Measurements from ENCODE around the gene CMPK2. TPM values are rescaled to one million over a fixed set of nuclear protein-coding genes. Genes with fewer than 3 reads are reported as not detected.
"Not testable (repeated sequence)": the region's sequence is repeated elsewhere in the genome, so short reads cannot be mapped to it uniquely, and the experiment has no call there.

CMPK2 gene
- total RNA-seq, 4 donors from 2014 or later: 4.9 to 22.9 (median 11.8) TPM

DNA sequence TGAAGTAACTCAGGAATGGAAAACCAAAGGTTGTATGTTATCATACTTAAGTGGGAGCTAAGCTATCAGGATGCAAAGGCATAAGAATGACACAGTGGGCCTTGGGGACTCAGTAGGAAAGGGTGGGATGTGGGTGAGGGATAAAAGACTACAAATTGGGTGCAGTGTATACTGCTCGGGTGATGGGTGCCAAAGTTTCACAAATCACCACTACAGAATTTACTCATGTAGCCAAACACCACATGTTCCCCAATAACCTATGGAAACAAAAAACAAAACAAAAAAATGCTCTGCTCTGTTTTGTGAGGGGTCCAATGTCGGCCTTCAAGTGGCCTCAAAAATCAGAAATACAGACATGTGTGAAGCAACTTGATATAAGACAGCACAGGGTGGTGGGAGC is 42.6 kb upstream of the CMPK2 start:
- WGBS, 2 donors (ENCODE audit: low coverage in 1 of 2): 83 to 85% methylated on average over 2 of the region's 2 CpGs

DNA sequence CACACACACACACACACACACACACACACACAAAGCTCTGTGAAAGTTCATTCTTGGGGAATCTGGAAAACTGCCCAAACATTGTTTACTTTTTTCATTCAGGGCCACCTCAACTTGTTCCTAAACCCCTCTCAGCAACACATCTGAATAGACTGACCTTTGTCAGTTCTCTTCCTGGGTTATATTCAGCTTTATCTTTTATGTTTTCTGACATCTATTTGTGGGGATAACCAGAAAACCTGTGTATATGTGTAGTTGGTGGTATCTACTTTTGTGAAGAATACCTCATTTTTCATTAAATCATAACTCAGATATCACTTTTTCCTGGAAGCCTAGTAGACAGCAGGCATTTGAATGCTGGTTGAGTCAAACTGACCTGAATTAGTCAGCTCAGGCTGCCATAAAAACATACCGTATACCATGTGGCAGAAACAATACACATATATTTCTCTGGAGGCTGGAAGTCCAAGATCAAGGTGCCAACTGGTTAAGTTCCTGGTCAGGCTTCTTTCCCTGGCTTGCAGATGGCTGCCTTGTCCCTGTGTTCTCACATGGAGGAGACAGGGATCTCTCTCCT is 40.5 kb upstream of the CMPK2 start:
- Histone ChIP-seq H3K9me3 (no peaks in the 10 kb centered on the region), H3K4me3 (no peak overlapping the region), H3K36me3 (no peaks in the 10 kb centered on the region), H3K27ac (no peak overlapping the region), H3K27me3 (no peaks in the 10 kb centered on the region), H3K4me1 (no peaks in the 10 kb centered on the region)
- in situ Hi-C loops (cut with MboI; ENCODE audit: low pct_ligation_motif_present in 1 of 4, low pct_unique_long_range_greater_than_20kb in 1 of 4, low sequenced_read_pairs in 3 of 4) (loop anchor here in 3 of 4 donors (10.0 to 25.0 kb wide), 3 partner anchors 106 to 139 kb away; no protein-coding TSS in a partner anchor), intact Hi-C loops (cut with DNase I; ENCODE audit: low total_unique reads) (no loop called here)
- no peak for DNase-seq
- TF ChIP-seq, protein P1, sequence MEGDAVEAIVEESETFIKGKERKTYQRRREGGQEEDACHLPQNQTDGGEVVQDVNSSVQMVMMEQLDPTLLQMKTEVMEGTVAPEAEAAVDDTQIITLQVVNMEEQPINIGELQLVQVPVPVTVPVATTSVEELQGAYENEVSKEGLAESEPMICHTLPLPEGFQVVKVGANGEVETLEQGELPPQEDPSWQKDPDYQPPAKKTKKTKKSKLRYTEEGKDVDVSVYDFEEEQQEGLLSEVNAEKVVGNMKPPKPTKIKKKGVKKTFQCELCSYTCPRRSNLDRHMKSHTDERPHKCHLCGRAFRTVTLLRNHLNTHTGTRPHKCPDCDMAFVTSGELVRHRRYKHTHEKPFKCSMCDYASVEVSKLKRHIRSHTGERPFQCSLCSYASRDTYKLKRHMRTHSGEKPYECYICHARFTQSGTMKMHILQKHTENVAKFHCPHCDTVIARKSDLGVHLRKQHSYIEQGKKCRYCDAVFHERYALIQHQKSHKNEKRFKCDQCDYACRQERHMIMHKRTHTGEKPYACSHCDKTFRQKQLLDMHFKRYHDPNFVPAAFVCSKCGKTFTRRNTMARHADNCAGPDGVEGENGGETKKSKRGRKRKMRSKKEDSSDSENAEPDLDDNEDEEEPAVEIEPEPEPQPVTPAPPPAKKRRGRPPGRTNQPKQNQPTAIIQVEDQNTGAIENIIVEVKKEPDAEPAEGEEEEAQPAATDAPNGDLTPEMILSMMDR (IDR thresholded peaks at IDR 0.05): no peak
- no peak for TF ChIP-seq POLR2AphosphoS5 (IDR thresholded peaks at IDR 0.05)
- no peak for TF ChIP-seq POLR2A (IDR thresholded peaks at IDR 0.05)
- TF ChIP-seq EP300 (IDR thresholded peaks at IDR 0.05; ENCODE audit: low read depth): no peak
- WGBS, 2 donors (ENCODE audit: low coverage in 1 of 2): 40% methylated on average over 1 of the region's 1 CpG; no CpG with 5 or more reads in 1 of the 2 donors

More for the DNA sequence above, 42.6 kb upstream of the CMPK2 start:
- Histone ChIP-seq H3K27ac (no peak overlapping the region), H3K36me3 (no peaks in the 10 kb centered on the region), H3K9me3 (no peaks in the 10 kb centered on the region), H3K4me1 (no peaks in the 10 kb centered on the region), H3K4me3 (no peak overlapping the region), H3K27me3 (no peaks in the 10 kb centered on the region)
- in situ Hi-C loops (cut with MboI; ENCODE audit: low pct_ligation_motif_present in 1 of 4, low pct_unique_long_range_greater_than_20kb in 1 of 4, low sequenced_read_pairs in 3 of 4) (loop anchor here in 3 of 4 donors (10.0 to 25.0 kb wide), 3 partner anchors 104 to 137 kb away; no protein-coding TSS in a partner anchor), intact Hi-C loops (cut with DNase I; ENCODE audit: low total_unique reads) (no loop called here)
- DNase-seq: no peak
- TF ChIP-seq, protein P1 (IDR thresholded peaks at IDR 0.05): no peak
- no peak for TF ChIP-seq POLR2A (IDR thresholded peaks at IDR 0.05)
- no peak for TF ChIP-seq POLR2AphosphoS5 (IDR thresholded peaks at IDR 0.05)
- TF ChIP-seq EP300 (IDR thresholded peaks at IDR 0.05; ENCODE audit: low read depth): no peak

DNA sequence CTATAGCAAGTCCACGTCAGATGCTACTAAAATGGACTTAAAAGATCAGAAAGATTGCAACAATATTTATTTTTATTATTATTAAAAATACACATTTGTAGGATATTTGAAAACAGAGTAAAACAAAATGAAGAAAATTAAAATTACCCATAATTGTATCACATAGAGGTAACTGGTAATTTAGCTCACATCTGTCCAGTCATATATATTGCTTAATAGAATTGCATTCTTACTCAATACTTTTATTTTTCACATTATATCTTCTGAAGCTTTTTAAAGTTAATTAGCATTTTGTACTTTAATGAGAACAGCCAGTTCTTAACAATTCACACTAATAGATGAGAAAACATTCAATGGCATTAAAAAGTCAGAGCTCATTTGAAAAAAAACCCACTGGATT is 40.0 kb upstream of the CMPK2 start:
- intact Hi-C loops (cut with DNase I; ENCODE audit: low total_unique reads): no loop called here
- no peak for DNase-seq
- Histone ChIP-seq H3K4me3 (no peak overlapping the region), H3K27ac (no peak overlapping the region), H3K36me3 (no peaks in the 10 kb centered on the region), H3K9me3 (no peaks in the 10 kb centered on the region), H3K27me3 (no peaks in the 10 kb centered on the region), H3K4me1 (no peaks in the 10 kb centered on the region)
- in situ Hi-C loops (cut with MboI; ENCODE audit: low pct_ligation_motif_present in 1 of 4, low pct_unique_long_range_greater_than_20kb in 1 of 4, low sequenced_read_pairs in 3 of 4): loop anchor here in 3 of 4 donors (10.0 to 25.0 kb wide), 3 partner anchors 107 to 139 kb away; no protein-coding TSS in a partner anchor
- TF ChIP-seq EP300 (IDR thresholded peaks at IDR 0.05; ENCODE audit: low read depth) (no peak), POLR2A (IDR thresholded peaks at IDR 0.05) (no peak), POLR2AphosphoS5 (IDR thresholded peaks at IDR 0.05) (no peak)
- TF ChIP-seq, protein P1 (IDR thresholded peaks at IDR 0.05): no peak
- WGBS, 2 donors (ENCODE audit: low coverage in 1 of 2): 97 to 100% methylated on average over 1 of the region's 1 CpG

DNA sequence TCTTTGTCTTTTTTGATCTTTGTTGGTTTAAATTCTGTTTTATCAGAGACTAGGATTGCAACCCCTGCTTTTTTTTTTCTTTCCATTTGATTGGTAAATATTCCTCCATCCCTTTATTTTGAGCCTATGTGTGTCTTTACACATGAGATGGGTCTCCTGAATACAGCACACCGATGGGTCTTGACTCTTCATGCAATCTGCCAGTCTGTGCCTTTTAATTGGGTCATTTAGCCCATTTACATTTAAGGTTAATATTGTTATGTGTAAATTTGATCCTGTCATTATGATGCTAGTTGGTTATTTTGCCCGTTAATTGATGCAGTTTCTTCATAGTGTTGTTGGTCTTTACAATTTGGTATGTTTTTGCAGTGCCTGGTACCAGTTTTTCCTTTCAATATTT is 36.9 kb upstream of the CMPK2 start:
- H3K4me1 ChIP-seq; H3K27ac ChIP-seq; H3K27me3 ChIP-seq; H3K9me3 ChIP-seq; H3K36me3 ChIP-seq; DNase-seq; H3K4me3 ChIP-seq; intact Hi-C loops (cut with DNase I; ENCODE audit: low total_unique reads): not testable (repeated sequence)
- 89 to 92% methylated on average over 1 to 2 of the region's 2 CpGs for WGBS, 2 donors (ENCODE audit: low coverage in 1 of 2)
- in situ Hi-C loops (cut with MboI; ENCODE audit: low pct_ligation_motif_present in 1 of 4, low pct_unique_long_range_greater_than_20kb in 1 of 4, low sequenced_read_pairs in 3 of 4): loop anchor here in 3 of 4 donors (10.0 to 25.0 kb wide), 3 partner anchors 110 to 142 kb away; no protein-coding TSS in a partner anchor
